Right lobe of liver (tissue), 4 donors: Measurements from ENCODE around the gene FAM163B.

ENCODE experiments used
- CTCF ChIP-seq, 4 donors: fragments of 200-600 bp in 3 of 4; fragments of 450-650 bp in 1 of 4; IDR thresholded peaks; one replicate each; pipeline versions ENCODE4 v1.5.1 to v1.8.0; 2016 to 2022; ENCODE audit warnings: antibody characterized with exemption in 4 of 4, mild to moderate bottlenecking in 2 of 4
- POLR2A ChIP-seq: fragments of 450-650 bp; IDR thresholded peaks from one replicate; pipeline ENCODE4 v1.6.1; 2017; ENCODE audit warnings: antibody characterized with exemption, mild to moderate bottlenecking
- donor health status: DM: no; HTN: no; CAD: no.
- donor health status: DM: no; HTN: no; CAD: no.
- donor health status: DM: no; HTN: yes; CAD: no.

- TF ChIP-seq CTCF (IDR thresholded peaks at IDR 0.05) (no peak), POLR2A (no peak)
Observed at GRCh38 chr9:133640160-133640559, 31.0 kb upstream of the FAM163B start.
